Activated B cell treated with CpG ODN at 0.5 μM for 24 hours (primary cell): ENCODE data around the gene TNIP2. TPM values are rescaled to one million over a fixed set of nuclear protein-coding genes. Genes with fewer than 3 reads are reported as not detected.
"Not testable (repeated sequence)": the region's sequence is repeated elsewhere in the genome, so short reads cannot be mapped to it uniquely, and the experiment has no call there.

Source experiments
- ATAC-seq: fragments of 200-7000 bp; cut with Tn5 transposase; one replicate; pipeline ENCODE4 v1.10.0; 2021; ENCODE audit warnings: low read depth, mild to moderate bottlenecking, moderate library complexity
- CTCF ChIA-PET: fragments of 350-600 bp; sonication (Branson Sonifier 250); formaldehyde crosslinking; loops from one replicate; lab custom pipeline; 2021; ENCODE audit warnings: antibody characterized with exemption; lab: Charles Lee
- POLR2A ChIA-PET: fragments of 350-600 bp; sonication (Branson Sonifier 250); formaldehyde crosslinking; loops from one replicate; lab custom pipeline; 2021; ENCODE audit warnings: antibody characterized with exemption; lab: Charles Lee
- DNase-seq: peaks from one replicate; pipeline ENCODE4 v3.0.0; 2022
- H3K27ac Mint-ChIP-seq: one replicate; pipeline ENCODE4 v1.8.0; 2020; ENCODE audit warnings: mixed read lengths
- H3K27me3 Mint-ChIP-seq: one replicate; pipeline ENCODE4 v1.8.0; 2021; ENCODE audit warnings: mixed read lengths
- H3K36me3 Mint-ChIP-seq: one replicate; pipeline ENCODE4 v1.8.0; 2021; ENCODE audit warnings: low read depth, mixed read lengths
- H3K4me1 Mint-ChIP-seq: one replicate; pipeline ENCODE4 v1.8.0; 2021; ENCODE audit warnings: mixed read lengths
- H3K4me3 Mint-ChIP-seq: one replicate; pipeline ENCODE4 v1.8.0; 2020; ENCODE audit warnings: mild to moderate bottlenecking, mixed read lengths
- H3K9me3 Mint-ChIP-seq: one replicate; pipeline ENCODE4 v1.8.0; 2020; ENCODE audit warnings: mixed read lengths
- CTCF ChIP-seq: fragments of 200-600 bp; IDR thresholded peaks from one replicate; pipeline ENCODE4 v1.8.0; 2022; ENCODE audit warnings: antibody characterized with exemption, mild to moderate bottlenecking
- intact Hi-C: fragments of 100-400 bp; cut with micrococcal nuclease; formaldehyde crosslinking; loops from one replicate; pipeline ENCODE4 v1.15.1; 2024
- total RNA-seq: library from RNA; stranded (reverse); gene quantifications from 2 replicates; pipeline ENCODE4 v1.2.3, GENCODE V29; 2022

Gene TNIP2
- total RNA-seq, 1 donor from 2014 or later, result 83.2 TPM

- POLR2A ChIA-PET, result interaction anchor here (1.3 to 2.5 kb wide), 2 partner anchors 13 to 14 kb away, joined by 3 to 7 read pairs; no protein-coding TSS in a partner anchor
- Mint-ChIP-seq H3K27me3 (no peaks in the 10 kb centered on the region), H3K4me1 (peaks cover 11% of the 10 kb centered on the region), H3K36me3 (peaks cover 51% of the 10 kb centered on the region), H3K4me3 (no peak overlapping the region), H3K9me3 (peaks cover 7% of the 10 kb centered on the region), H3K27ac (no peak overlapping the region)
- TF ChIP-seq CTCF, result no peak
- DNase-seq, result no peak
- intact Hi-C loops, result no loop called here
- no peak for ATAC-seq
- CTCF ChIA-PET, result interaction anchor here (0.8 kb wide), 1 partner anchor 14 kb away, joined by 3 read pairs; no protein-coding TSS in a partner anchor
Measured at GRCh38 chr4:2731907-2732317, 24.2 kb downstream of the TNIP2 start.

- no peaks in the 10 kb centered on the region for H3K27me3 Mint-ChIP-seq
- no peaks in the 10 kb centered on the region for H3K9me3 Mint-ChIP-seq
- intact Hi-C loops, result no loop called here
- no peak for TF ChIP-seq CTCF
- no peak overlapping the region for H3K27ac Mint-ChIP-seq
- H3K4me1 Mint-ChIP-seq, result peaks cover 8% of the 10 kb centered on the region
- ChIA-PET POLR2A (interaction anchor here (0.7 kb wide), 1 partner anchor 12 kb away, joined by 8 read pairs; no protein-coding TSS in a partner anchor), CTCF (no interaction called here)
- DNase-seq (no peak), ATAC-seq (no peak)
- H3K36me3 Mint-ChIP-seq, result peaks cover 39% of the 10 kb centered on the region
- H3K4me3 Mint-ChIP-seq, result no peak overlapping the region
Measured at GRCh38 chr4:2729533-2729875, 26.6 kb downstream of the TNIP2 start.

DNA sequence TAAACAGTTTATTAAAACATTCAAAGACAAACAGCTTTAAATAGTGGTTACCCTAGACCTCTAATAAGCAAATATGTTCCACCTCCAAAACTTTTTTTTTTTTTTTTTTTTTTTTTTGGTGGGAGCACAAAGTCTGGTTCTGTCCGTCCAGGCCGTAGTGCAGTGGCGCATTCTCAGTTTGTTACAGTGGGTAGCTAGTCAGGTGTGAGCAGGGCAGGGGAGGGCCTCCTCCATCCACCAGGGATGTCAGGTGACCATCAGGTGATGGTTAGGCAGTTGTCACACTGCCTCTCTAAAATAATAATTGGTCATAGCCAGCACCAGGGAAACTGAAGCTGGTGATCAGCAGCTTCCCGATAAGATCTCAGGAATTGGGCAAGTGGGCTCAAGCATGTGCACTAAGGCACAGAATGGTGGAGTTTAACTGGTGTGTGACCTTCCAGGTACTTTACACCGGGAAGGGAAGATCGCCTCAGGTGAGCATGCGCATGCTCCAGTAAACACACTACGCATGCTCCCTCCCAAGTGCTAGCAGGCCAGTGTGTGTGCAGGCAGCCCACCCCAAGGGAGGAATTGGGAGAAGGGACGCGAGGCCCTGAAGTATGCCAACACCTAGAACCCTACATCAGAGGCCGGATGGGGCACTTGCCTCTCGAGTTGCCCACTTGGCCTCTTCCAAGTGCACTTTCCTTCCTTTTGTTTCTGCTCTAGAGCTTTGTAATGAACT is 27.2 kb downstream of the TNIP2 start:
- no peak overlapping the region for H3K4me3 Mint-ChIP-seq
- TF ChIP-seq CTCF, result no peak
- H3K36me3 Mint-ChIP-seq, result peaks cover 41% of the 10 kb centered on the region
- H3K27me3 Mint-ChIP-seq, result no peaks in the 10 kb centered on the region
- no peak overlapping the region for H3K27ac Mint-ChIP-seq
- no peaks in the 10 kb centered on the region for H3K9me3 Mint-ChIP-seq
- H3K4me1 Mint-ChIP-seq, result peaks cover 5% of the 10 kb centered on the region
- POLR2A ChIA-PET, result interaction anchor here (0.6 to 0.7 kb wide), 6 partner anchors 10 to 697 kb away, joined by 3 to 10 read pairs (median 9); no protein-coding TSS in a partner anchor
- DNase-seq (no peak), ATAC-seq (no peak)
- intact Hi-C loops, result no loop called here
- CTCF ChIA-PET, result no interaction called here

GRCh38 chr4:2728221-2728620 is 27.9 kb downstream of the TNIP2 start:
- ChIA-PET CTCF (no interaction called here), POLR2A (interaction anchor here (0.6 to 0.7 kb wide), 5 partner anchors 77 to 696 kb away, joined by 3 to 10 read pairs (median 6); no protein-coding TSS in a partner anchor)
- intact Hi-C loops, result no loop called here
- Mint-ChIP-seq H3K4me3 (no peak overlapping the region), H3K27ac (no peak overlapping the region), H3K4me1 (peaks cover 5% of the 10 kb centered on the region), H3K27me3 (no peaks in the 10 kb centered on the region), H3K9me3 (no peaks in the 10 kb centered on the region), H3K36me3 (peaks cover 41% of the 10 kb centered on the region)
- no peak for DNase-seq
- ATAC-seq, result no peak
- TF ChIP-seq CTCF, result no peak

GRCh38 chr4:2726881-2727280 is 29.3 kb downstream of the TNIP2 start:
- H3K4me1 Mint-ChIP-seq, H3K9me3 Mint-ChIP-seq, ATAC-seq, CTCF ChIA-PET, H3K27ac Mint-ChIP-seq, intact Hi-C loops, POLR2A ChIA-PET, H3K4me3 Mint-ChIP-seq, DNase-seq, H3K27me3 Mint-ChIP-seq: not testable (repeated sequence)
- peaks cover 34% of the 10 kb centered on the region for H3K36me3 Mint-ChIP-seq
